GM21515 (cell line): Measurements from ENCODE around the gene OCSTAMP.
A peak's percentile ranks its signal among the peaks of the same experiment; 100 is the strongest.

ENCODE experiments used
- ATAC-seq: cut with Tn5 transposase; IDR thresholded peaks from one replicate; pipeline ENCODE4 v1.9.1; 2021; ENCODE audit not compliant: unreplicated experiment

OCSTAMP gene

DNA sequence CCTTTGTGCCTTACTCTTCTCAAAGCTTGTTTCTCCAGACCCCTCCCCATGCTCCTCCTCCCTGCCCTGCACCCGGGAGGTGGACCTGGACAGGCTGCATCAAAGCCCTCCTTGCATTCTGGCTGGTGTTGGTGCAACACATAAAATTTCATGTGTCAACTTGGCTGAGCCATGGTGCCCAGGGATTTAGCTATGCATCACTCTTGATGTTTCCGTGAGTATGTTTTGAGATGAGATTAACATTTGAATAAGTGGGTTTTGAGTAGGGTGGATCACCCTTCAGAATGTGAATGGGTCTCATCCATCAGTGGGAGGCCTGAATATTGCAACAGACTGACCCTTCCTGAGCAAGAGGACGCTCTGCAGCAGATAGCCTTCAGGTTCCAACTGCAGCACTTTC is 4.4 kb upstream of the OCSTAMP start:
- no peak for ATAC-seq

DNA sequence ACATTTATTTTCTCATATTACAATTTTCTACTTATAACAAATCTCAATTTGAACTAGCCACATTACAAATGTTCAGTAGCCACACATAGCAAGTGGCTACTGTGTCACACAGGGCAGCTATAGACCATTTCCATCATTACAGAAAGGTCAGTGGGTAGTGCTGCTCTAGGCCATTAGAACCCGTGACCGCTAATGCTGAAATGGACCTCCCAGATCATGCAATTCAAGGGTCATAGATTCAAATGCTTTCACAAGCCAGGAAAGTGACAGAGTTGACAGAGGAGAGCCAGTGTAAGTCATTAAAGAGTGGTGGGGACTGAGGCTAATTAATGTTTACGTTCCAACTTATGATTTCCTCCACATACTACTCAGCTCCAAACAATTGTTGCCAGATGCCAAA is 3.5 kb upstream of the OCSTAMP start:
- no peak for ATAC-seq

DNA sequence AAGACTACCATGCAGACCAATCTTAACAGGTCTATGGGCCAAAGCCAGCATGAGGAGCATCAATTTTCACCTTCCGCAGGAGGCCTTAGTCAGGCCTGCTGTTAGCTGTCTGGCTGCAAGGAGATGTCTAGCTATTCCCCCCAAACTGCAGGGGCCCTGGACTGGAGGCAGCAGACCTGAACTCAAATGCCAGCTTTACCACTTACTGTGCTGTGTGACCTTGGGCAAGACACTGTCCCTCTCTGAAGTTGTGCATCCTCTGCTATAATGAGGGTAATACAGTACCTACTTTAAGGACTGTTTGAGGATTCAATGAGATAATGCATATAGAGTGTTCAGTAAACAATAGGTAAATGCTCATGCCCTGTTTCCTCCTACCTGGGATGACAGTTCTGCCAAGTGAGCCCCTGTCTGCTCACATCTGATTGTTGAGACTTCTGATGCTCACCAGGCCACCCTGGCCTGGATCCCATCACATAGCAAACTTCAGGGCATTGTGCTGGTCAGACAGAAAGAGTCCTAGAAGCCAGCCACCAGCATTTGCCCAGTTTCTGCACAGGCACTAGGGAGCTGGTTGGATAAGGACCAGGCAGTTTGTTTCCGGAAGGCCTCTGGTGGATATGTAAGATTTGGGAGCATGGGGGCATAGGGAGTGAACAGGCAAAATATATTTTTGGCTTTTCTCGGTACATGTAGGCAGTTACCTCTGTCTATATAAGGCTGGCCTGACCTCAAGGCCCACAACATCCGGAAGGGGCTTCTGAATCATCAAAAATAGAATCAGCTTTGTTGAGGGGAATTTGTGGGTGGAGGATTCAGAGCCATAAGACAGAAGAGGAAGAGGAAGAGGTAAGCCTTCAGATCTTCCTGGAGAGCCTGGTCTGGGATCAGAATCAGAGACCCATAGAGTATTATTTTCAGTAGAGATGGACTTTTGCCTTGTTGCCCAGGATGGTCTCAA is 2.3 kb upstream of the OCSTAMP start:
- ATAC-seq: peak; percentile 67

GRCh38 chr20:46551522-46552381 is 1.3 kb upstream of the OCSTAMP start:
- ATAC-seq: no peak

- ATAC-seq: no peak
Observed at GRCh38 chr20:46549188-46549972, 1.1 kb downstream of the OCSTAMP start.

GRCh38 chr20:46548688-46549087 is 1.8 kb downstream of the OCSTAMP start:
- ATAC-seq: no peak

- no peak for ATAC-seq
Observed at GRCh38 chr20:46547995-46548394, 2.5 kb downstream of the OCSTAMP start.

GRCh38 chr20:46546936-46547335 is 3.5 kb downstream of the OCSTAMP start:
- no peak for ATAC-seq

GRCh38 chr20:46546298-46546697 is 4.2 kb downstream of the OCSTAMP start:
- no peak for ATAC-seq

- ATAC-seq: no peak
Observed at GRCh38 chr20:46545827-46546138, 4.7 kb downstream of the OCSTAMP start.

DNA sequence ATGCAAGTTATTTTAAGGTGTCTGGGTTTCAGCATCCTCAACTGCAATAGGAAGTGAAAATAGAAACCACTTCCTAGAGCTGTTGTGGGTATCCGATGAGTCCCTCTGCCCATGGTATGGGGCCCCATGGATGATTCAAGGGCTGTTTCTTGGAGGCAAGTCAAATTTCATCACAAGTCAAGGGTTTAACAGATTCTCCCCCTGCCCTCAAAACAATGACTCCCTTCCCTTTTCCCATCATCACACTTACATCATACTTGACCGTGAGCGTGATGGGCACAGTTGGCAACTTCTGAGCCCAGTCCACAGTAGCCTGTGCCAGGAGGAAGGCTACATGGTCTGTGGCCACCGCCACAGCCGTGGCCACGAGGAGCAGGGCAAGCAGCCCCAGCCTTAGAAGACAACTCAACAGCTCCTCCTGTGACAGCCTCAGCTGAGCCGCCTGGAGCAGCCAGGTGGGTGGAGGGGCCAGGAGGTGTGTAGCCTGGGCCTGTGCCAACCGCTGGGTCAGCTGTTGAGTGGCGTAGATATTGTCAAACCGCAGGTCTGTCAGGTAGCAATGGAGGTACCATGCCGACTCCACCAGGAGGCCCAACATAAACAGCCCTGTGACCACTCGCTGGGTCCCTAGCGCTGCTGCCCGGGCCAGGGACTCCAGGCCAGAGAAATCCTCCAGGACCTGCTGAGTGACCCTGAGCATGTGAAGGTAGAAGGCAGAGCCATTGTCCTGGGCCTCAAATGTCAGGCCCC is 5.2 kb downstream of the OCSTAMP start:
- ATAC-seq: no peak

GRCh38 chr20:46544576-46544975 is 5.9 kb downstream of the OCSTAMP start:
- no peak for ATAC-seq

DNA sequence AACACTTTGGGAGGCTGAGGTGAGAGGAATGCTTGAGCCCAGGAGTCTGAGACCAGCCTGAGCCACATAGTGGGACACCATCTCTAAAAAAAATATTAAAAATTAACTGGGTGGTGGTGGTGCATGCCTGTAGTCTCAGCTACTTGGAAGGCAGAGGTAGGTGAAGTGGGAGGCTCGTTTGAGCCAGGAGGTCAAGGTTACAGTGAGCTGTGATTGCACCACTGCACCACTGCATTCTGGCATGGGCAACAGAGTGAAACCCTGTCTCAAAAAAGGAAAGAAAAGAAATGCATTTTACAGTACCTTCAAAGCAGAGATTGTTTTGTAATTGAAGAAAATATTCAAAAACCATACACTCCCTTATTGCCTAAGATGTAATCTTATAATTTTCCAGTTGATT is 6.5 kb downstream of the OCSTAMP start:
- no peak for ATAC-seq

DNA sequence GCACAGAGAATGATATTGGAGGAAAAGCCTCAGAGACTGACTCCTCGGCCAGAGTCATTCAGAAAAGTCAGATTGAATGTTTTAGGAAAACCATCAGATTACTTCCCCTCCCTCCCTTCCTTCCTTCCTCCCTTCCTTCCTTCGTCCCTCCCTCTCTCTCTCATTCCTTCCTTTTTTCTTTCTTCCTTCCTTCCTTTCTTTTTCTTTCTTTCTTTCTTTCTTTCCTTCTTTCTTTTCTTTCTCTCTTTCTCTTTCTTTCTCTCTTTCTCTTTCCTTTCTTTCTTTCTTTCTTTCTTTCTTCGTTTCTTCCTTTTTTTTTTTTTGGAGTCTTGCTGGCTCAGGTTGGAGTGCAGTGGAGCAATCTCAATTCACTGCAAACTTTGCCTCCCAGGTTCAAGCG is 7.4 kb downstream of the OCSTAMP start:
- ATAC-seq: no peak

DNA sequence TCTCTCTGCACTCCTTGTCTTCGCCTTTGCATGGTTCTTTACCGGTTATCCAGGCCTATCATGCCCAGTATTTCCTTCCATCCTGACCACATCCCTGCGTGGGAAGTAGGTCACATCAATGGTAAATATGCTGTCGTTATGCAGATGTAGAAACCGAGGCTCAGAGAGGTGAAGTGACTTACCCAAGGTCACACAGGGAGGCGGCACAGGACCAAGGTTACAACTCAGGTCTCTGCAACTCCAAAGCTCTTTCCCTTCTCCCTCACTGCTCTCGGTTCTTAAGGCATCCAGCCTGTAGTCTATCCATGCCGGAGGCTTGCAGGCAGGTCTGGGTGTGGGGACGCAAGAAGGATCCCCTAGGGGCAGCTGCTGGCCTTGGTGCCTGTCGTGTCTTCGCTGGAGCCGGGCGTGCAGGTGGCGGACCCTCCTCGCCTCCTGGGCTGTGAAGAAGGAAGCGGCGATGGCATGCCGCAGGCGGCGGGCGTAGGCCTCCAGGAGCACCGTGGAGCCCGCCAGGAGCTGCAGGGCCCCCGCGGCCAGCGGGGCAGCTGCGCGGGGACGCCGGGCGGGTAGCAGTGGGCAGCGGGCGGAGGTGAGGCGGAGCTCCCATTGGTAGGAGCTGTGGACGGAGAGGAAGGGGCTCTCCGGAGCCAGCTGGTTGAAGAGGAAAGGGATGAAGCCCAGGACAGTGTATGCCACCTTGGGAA is 9.1 kb downstream of the OCSTAMP start:
- no peak for ATAC-seq

DNA sequence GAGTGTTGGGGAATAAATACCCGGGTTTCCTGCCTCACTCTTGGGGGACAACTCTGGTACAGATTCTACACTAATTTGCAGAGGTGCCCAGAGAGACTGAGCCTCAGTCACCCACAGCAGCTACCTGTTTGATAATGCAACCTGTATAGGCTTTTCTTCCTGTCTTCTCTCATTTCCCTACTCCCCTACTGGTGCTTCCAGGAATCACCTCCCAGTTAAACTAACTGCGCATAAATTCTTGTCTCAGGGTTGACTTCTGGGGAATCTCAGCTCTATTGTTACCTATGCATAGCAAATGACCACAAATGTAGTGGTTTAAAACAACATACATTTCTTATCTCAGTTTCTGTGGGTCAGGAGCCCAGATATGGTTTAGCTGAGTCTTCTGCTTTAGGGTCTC is 11.3 kb downstream of the OCSTAMP start:
- no peak for ATAC-seq

DNA sequence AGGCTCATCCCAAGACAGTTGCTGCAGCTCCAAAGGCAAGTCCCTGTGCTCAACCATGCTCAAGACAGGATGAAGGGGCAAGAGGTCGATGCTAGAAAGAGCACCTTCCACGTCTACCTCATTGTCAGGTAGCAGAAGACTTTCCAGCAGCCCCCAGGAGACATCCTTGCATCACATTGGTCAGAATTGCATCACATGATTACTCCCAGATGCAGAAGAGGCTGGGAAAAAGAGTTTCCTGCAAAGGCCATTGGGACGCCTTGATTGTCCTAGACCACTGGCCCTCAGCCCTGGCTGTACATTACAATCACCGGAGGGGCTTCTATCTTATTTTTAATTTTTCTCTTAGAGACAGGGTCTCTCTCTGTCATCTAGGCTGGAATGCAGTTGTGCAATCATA is 19.8 kb downstream of the OCSTAMP start:
- no peak for ATAC-seq

DNA sequence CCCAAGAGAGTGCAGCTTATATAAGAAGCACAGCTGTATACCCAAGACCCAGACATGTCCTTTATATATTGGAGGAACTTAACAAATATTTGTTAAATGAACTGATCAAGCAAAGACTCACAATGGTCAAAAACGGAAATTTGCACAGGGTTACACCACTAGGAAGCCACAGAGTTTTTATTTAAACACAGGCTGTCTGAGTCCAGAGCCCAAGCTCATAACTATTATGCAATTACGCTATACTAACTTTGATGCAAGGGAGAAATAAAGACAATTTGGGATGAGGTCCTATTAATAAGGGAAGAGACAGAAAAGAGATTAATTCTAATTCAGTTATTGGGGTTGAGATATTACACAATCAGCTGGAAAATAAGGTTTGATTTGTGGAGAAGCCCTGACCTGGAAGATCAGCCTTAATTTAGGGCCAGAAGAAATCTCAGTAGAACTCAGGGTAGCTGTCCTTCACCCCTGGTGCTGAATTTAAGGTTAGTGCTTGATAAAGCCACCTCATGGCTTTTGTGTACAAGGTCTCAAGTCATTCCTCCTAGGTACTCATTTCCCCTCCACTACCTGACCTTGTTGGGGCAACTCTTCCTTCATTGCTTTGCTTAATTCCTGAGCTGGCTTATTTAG is 26.6 kb downstream of the OCSTAMP start:
- ATAC-seq: no peak

DNA sequence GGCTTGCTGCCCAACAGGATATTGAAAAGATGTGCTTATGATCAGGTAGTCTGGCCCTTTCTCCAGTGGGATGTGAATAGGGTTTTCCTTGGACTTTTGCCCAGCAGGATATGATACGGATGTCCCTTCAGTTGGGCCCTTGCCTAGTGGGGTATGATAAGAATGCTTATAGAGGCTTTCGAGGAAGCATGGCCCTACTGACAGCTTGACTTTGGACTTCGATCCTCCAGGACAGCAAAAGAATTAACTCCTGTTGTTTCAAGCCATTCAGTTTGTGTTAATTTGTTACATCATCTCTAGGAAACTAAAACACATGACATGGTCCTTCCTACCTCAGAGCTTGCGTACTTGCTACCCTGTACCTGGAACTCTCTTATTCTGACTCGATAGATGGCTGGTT is 27.3 kb downstream of the OCSTAMP start:
- ATAC-seq: no peak
